Caco-2 (cell line): ENCODE data around the gene CDH13. TPM values are rescaled to one million over a fixed set of nuclear protein-coding genes. Genes with fewer than 3 reads are reported as not detected.

ENCODE experiments used
- BruUV-seq: library from RNA; stranded (reverse); fragments of 400-500 nt; replicated peaks from 2 replicates; lab custom pipeline; 2021; lab: Mats Ljungman, UMichigan
- CTCF ChIA-PET: fragments of 300-600 bp; sonication (Branson Sonifier 250); formaldehyde crosslinking; loops from one replicate; lab custom pipeline; 2022; ENCODE audit warnings: antibody characterized with exemption; lab: Charles Lee
- POLR2A ChIA-PET: fragments of 300-600 bp; sonication (Branson Sonifier 250); formaldehyde crosslinking; loops from one replicate; lab custom pipeline; 2022; ENCODE audit warnings: antibody characterized with exemption; lab: Charles Lee
- DNase-seq, 2 experiments: peaks; one replicate each; pipeline versions ENCODE4 v3.0.0 to v3.0.0-alpha.2; 2020 to 2022
- H3K27me3 ChIP-seq: replicated peaks from 2 replicates; pipeline ENCODE4 v1.6.0; 2011; ENCODE audit warnings: low read length; ENCODE audit not compliant: control insufficient read depth, insufficient read depth
- H3K36me3 ChIP-seq: 2 replicates; pipeline ENCODE4 v1.5.1; 2011; ENCODE audit warnings: low read length; ENCODE audit not compliant: control insufficient read depth, insufficient read depth
- H3K4me1 ChIP-seq: fragments of 250-450 bp; sonication (Bioruptor Pico); 2 replicates; pipeline ENCODE4 v1.5.1; 2020; ENCODE audit warnings: mild to moderate bottlenecking
- H3K4me3 ChIP-seq: 2 replicates; pipeline ENCODE4 v1.5.1; 2011; ENCODE audit warnings: low read depth, mild to moderate bottlenecking, control low read depth, low read length
- H3K9me3 ChIP-seq: fragments of 250-450 bp; sonication (Bioruptor Pico); 2 replicates; pipeline ENCODE4 v1.5.1; 2020; ENCODE audit warnings: mild to moderate bottlenecking, moderate library complexity
- H3K27ac Mint-ChIP-seq: one replicate; pipeline ENCODE4 v1.8.0; 2022; ENCODE audit warnings: mixed read lengths; ENCODE audit not compliant: unreplicated experiment
- H3K27me3 Mint-ChIP-seq: one replicate; pipeline ENCODE4 v1.8.0; 2022; ENCODE audit warnings: mixed read lengths; ENCODE audit not compliant: insufficient read depth, unreplicated experiment
- H3K36me3 Mint-ChIP-seq: one replicate; pipeline ENCODE4 v1.8.0; 2022; ENCODE audit warnings: mild to moderate bottlenecking, mixed read lengths; ENCODE audit not compliant: insufficient read depth, unreplicated experiment
- H3K4me1 Mint-ChIP-seq: one replicate; pipeline ENCODE4 v1.8.0; 2022; ENCODE audit warnings: low read depth, mixed read lengths; ENCODE audit not compliant: unreplicated experiment
- H3K4me3 Mint-ChIP-seq: one replicate; pipeline ENCODE4 v1.8.0; 2022; ENCODE audit warnings: mild to moderate bottlenecking, moderate library complexity, mixed read lengths; ENCODE audit not compliant: unreplicated experiment
- H3K9me3 Mint-ChIP-seq: one replicate; pipeline ENCODE4 v1.8.0; 2022; ENCODE audit warnings: mixed read lengths; ENCODE audit not compliant: unreplicated experiment
- CTCF ChIP-seq, 2 experiments: fragments of 200-600 bp in 1 of 2; IDR thresholded peaks; 1 replicate in 1 of 2; 2 replicates in 1 of 2; pipeline versions ENCODE4 v1.5.1 to v1.8.0; 2011 to 2022; ENCODE audit warnings: antibody characterized with exemption in 1 of 2, control low read depth in 1 of 2, inconsistent platforms in 1 of 2, low read depth in 1 of 2, low read length in 1 of 2, mild to moderate bottlenecking in 1 of 2, moderate library complexity in 1 of 2; ENCODE audit not compliant: insufficient read depth in 1 of 2, severe bottlenecking in 1 of 2, unreplicated experiment in 1 of 2
- intact Hi-C: fragments of 100-400 bp; cut with micrococcal nuclease; formaldehyde crosslinking; loops from one replicate; pipeline ENCODE4 v1.10.0; 2022; ENCODE audit not compliant: unreplicated experiment
- total RNA-seq: library from RNA; stranded (reverse); gene quantifications from 2 replicates; pipeline ENCODE4 v1.2.3, GENCODE V29; 2022

The CDH13 gene
- total RNA-seq, 1 experiment from 2014 or later, result 2.2 TPM

DNA sequence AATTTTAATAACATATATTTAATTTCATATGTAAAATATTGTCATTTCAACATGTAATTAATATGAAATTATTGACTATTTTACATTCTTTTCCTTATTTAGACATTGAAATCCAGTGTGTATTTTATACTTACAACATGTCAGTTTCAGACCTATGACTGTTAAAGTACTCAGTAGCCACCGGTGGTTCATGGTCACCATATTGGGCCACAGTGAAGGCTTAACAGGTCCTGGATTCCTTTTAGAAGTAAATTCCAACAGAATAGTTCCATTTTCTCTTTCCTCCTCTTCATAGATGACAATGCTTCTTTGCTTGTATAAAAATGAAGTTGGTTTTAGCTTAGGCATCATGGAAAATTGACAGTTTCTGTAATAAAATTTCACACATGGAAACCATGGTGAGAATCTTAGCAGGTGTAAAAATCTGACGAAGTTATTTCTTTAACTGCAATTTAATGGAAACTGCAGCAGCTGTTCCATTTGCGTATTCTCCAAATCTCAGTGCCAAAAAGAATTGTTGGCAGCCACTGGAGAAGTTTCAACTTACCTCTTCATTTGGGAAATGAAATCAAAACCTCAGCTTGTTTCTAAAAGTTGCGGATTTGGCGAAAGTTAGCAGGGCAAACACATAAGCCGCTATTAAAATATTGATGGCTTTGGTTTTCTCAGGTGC lies 231.1 kb downstream of the CDH13 start:
- CTCF ChIA-PET, result no interaction called here
- POLR2A ChIA-PET, result no interaction called here
- TF ChIP-seq CTCF (IDR thresholded peaks at IDR 0.05; ENCODE audit: insufficient read depth in 1 of 2, low read depth in 1 of 2, low read length in 1 of 2, severe bottlenecking in 1 of 2, unreplicated experiment in 1 of 2), result no peak

DNA sequence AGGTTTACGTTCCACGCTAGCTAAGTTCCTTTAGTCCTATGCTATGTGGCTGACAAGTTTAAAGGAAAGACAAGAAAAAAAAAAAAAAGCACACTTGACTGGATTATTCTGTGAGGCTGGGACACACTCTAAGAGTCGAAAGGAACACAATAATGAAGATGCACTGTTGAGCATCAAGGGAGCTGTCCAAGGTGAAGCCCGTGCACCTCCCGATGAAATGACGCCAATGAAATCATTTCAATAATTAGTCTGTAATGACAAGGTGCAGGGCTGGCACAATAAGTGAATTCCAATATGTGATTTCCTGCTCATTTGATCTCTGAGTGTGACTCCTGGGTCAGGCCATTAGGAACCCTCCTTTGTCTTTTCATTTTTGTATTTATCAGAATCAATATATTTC lies 232.9 kb downstream of the CDH13 start:
- intact Hi-C loops, result no loop called here
- H3K4me1 Mint-ChIP-seq, result no peaks in the 10 kb centered on the region
- DNase-seq, result no peak
- no peak overlapping the region for H3K4me3 Mint-ChIP-seq
- no peaks in the 10 kb centered on the region for H3K36me3 Mint-ChIP-seq
- BruUV-seq, result no TSS peak
- ChIA-PET CTCF (no interaction called here), POLR2A (no interaction called here)
- no peaks in the 10 kb centered on the region for H3K4me1 ChIP-seq
- TF ChIP-seq CTCF (IDR thresholded peaks at IDR 0.05; ENCODE audit: insufficient read depth in 1 of 2, low read depth in 1 of 2, low read length in 1 of 2, severe bottlenecking in 1 of 2, unreplicated experiment in 1 of 2), result no peak
- no peak overlapping the region for H3K27ac Mint-ChIP-seq
- H3K4me3 ChIP-seq, result no peak overlapping the region
- H3K9me3 Mint-ChIP-seq, result peaks cover 9% of the 10 kb centered on the region
- no peaks in the 10 kb centered on the region for H3K27me3 ChIP-seq
- H3K9me3 ChIP-seq, result peaks cover 5% of the 10 kb centered on the region; the same call in 1 of the 2 replicates
- H3K27me3 Mint-ChIP-seq, result no peaks in the 10 kb centered on the region
- H3K36me3 ChIP-seq, result no peaks in the 10 kb centered on the region

More for the DNA sequence above, 231.1 kb downstream of the CDH13 start:
- Mint-ChIP-seq H3K4me1 (no peaks in the 10 kb centered on the region), H3K27me3 (no peaks in the 10 kb centered on the region), H3K36me3 (no peaks in the 10 kb centered on the region), H3K27ac (no peak overlapping the region), H3K9me3 (no peaks in the 10 kb centered on the region), H3K4me3 (no peak overlapping the region)
- H3K27me3 ChIP-seq, result no peaks in the 10 kb centered on the region
- DNase-seq, result no peak
- H3K4me3 ChIP-seq, result no peak overlapping the region
- intact Hi-C loops, result no loop called here
- no peaks in the 10 kb centered on the region for H3K4me1 ChIP-seq
- no peaks in the 10 kb centered on the region for H3K36me3 ChIP-seq
- H3K9me3 ChIP-seq, result peaks cover 5% of the 10 kb centered on the region; the same call in 1 of the 2 replicates
- BruUV-seq, result no TSS peak

DNA sequence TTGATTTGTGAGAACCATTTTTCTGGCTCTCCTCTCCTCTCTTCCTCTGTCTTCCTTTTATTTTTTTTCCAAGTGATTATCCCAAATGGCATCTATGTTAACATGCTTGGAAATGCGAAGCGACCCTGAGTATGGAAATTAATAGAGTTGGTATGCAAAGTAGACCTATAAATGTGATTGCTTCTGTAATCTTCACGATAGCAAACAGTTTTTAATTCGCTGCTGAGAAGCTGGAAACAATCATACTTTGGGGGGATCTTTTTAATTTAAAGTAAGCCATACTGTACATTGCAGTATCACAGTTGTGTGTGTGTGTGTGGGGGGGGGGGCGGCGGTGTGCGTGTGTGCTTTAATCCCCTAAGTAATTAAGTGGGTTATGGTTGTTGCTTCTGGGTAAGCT lies 233.3 kb downstream of the CDH13 start:
- H3K4me1 ChIP-seq, result no peaks in the 10 kb centered on the region
- H3K9me3 ChIP-seq, result peaks cover 6% of the 10 kb centered on the region; the same call in 1 of the 2 replicates
- Mint-ChIP-seq H3K9me3 (peaks cover 10% of the 10 kb centered on the region), H3K27ac (no peak overlapping the region), H3K36me3 (no peaks in the 10 kb centered on the region), H3K4me3 (no peak overlapping the region), H3K4me1 (no peaks in the 10 kb centered on the region), H3K27me3 (no peaks in the 10 kb centered on the region)
- DNase-seq, result no peak
- no peak overlapping the region for H3K4me3 ChIP-seq
- no peaks in the 10 kb centered on the region for H3K36me3 ChIP-seq
- intact Hi-C loops, result no loop called here
- ChIA-PET POLR2A (no interaction called here), CTCF (no interaction called here)
- TF ChIP-seq CTCF (IDR thresholded peaks at IDR 0.05; ENCODE audit: insufficient read depth in 1 of 2, low read depth in 1 of 2, low read length in 1 of 2, severe bottlenecking in 1 of 2, unreplicated experiment in 1 of 2), result no peak
- no peaks in the 10 kb centered on the region for H3K27me3 ChIP-seq
- BruUV-seq, result no TSS peak
